Mammary epithelial cell (primary cell): ENCODE measurements around the gene CD84.

ENCODE experiments used
- CTCF ChIP-seq, 2 donors: IDR thresholded peaks in 1 of 2; conservative IDR thresholded peaks in 1 of 2; 2 replicates each; pipeline ENCODE4 v1.5.1; 2011 to 2012; ENCODE audit warnings: inconsistent platforms in 2 of 2, low read length in 2 of 2, mild to moderate bottlenecking in 2 of 2, control low read depth in 1 of 2, low read depth in 1 of 2; ENCODE audit not compliant: insufficient read depth in 1 of 2; ENCODE audit errors: extremely low read depth in 1 of 2
- EZH2 ChIP-seq: IDR thresholded peaks from 2 replicates; pipeline ENCODE4 v1.6.1; 2012; ENCODE audit warnings: low read length, inconsistent platforms, borderline replicate concordance

- TF ChIP-seq CTCF (conservative IDR thresholded peaks at IDR 0.05 in 1 of 2, IDR thresholded peaks at IDR 0.05 in 1 of 2; ENCODE audit: extremely low read depth in 1 of 2, insufficient read depth in 1 of 2, low read depth in 1 of 2, low read length in 2 of 2): no peak
- TF ChIP-seq EZH2: no peak
Measured at GRCh38 chr1:160539684-160539989, 39.7 kb downstream of the CD84 start.
